HepG2 (cell line): ENCODE data around the gene RAB3A. TPM values are rescaled to one million over a fixed set of nuclear protein-coding genes. Genes with fewer than 3 reads are reported as not detected.

Experiments
- ATAC-seq: fragments of 200-7000 bp; cut with Tn5 transposase; 3 replicates; pipeline ENCODE4 v1.9.1; 2020; ENCODE audit warnings: mild to moderate bottlenecking, moderate library complexity
- BruUV-seq: library from RNA; stranded (reverse); fragments of 400-500 nt; replicated peaks from 2 replicates; lab custom pipeline; 2021; lab: Mats Ljungman, UMichigan
- CTCF ChIA-PET: fragments of 300-600 bp; formaldehyde crosslinking; extraction: SDS; loops from one replicate; lab custom pipeline; 2021; ENCODE audit warnings: low total read pairs, inconsistent platforms, low intra/inter-chr PET ratio; lab: Yijun Ruan, JAX
- POLR2A ChIA-PET: fragments of 350-600 bp; sonication (Branson Sonifier 250); formaldehyde crosslinking; loops from one replicate; lab custom pipeline; 2020; ENCODE audit warnings: antibody characterized with exemption, inconsistent platforms; lab: Yijun Ruan, JAX
- DNase-seq: peaks from one replicate; pipeline ENCODE4 v3.0.0-alpha.2; 2015; ENCODE audit warnings: low spot score
- FAIRE-seq: peaks from 3 replicates; lab custom pipeline; 2011; peaks lifted over from hg19 to GRCh38; lab: Jason Lieb, UNC
- H2AFZ ChIP-seq: one replicate; pipeline ENCODE4 v1.6.1; 2011; ENCODE audit warnings: low read length, inconsistent platforms
- H3K27ac ChIP-seq: fragments of 300-600 bp; 3 replicates; pipeline ENCODE4 v1.8.0; 2011; ENCODE audit warnings: mixed run types, mild to moderate bottlenecking, mixed read lengths, low read length, inconsistent platforms; ENCODE audit not compliant: insufficient read depth; ENCODE audit errors: extremely low read length
- H3K27me3 ChIP-seq, 2 experiments: fragments of 200-600 bp in 1 of 2; 2 replicates in 1 of 2; 3 replicates in 1 of 2; pipeline versions ENCODE4 v1.6.0 to v1.8.0; 2011; ENCODE audit warnings: low read length in 2 of 2, mild to moderate bottlenecking in 2 of 2, moderate library complexity in 2 of 2, inconsistent platforms in 1 of 2; ENCODE audit not compliant: insufficient read depth in 2 of 2, control insufficient read depth in 1 of 2
- H3K36me3 ChIP-seq, 2 experiments: fragments of 200-600 bp in 1 of 2; replicated peaks in 1 of 2; 2 replicates in 1 of 2; 3 replicates in 1 of 2; pipeline versions ENCODE4 v1.5.1 to v1.8.0; 2011; ENCODE audit warnings: low read length in 2 of 2, inconsistent platforms in 1 of 2; ENCODE audit not compliant: insufficient read depth in 2 of 2, control insufficient read depth in 1 of 2
- H3K4me1 ChIP-seq: 2 replicates; pipeline ENCODE4 v1.5.1; 2012; ENCODE audit warnings: low read length, inconsistent platforms; ENCODE audit not compliant: insufficient read depth
- H3K4me2 ChIP-seq: 2 replicates; pipeline ENCODE4 v1.6.0; 2011; ENCODE audit warnings: low read depth, low read length, inconsistent platforms
- H3K4me3 ChIP-seq, 3 experiments: fragments of 200-600 bp in 1 of 3; sonication (generic), shearing (Covaris generic) in 1 of 3; replicated peaks in 1 of 3; 2 replicates each; pipeline ENCODE4 v1.5.1; 2011 to 2016; ENCODE audit warnings: low read length in 3 of 3, inconsistent platforms in 2 of 3, low read depth in 2 of 3, mild to moderate bottlenecking in 2 of 3, control low read depth in 1 of 3, mixed read lengths in 1 of 3; ENCODE audit not compliant: insufficient read depth in 1 of 3
- H3K79me2 ChIP-seq: one replicate; pipeline ENCODE4 v1.6.1; 2011; ENCODE audit warnings: low read length, inconsistent platforms; ENCODE audit not compliant: insufficient read depth
- H3K9ac ChIP-seq: 2 replicates; pipeline ENCODE4 v1.6.0; 2011; ENCODE audit warnings: mild to moderate bottlenecking, low read depth, low read length, inconsistent platforms; ENCODE audit not compliant: insufficient read depth
- H3K9me3 ChIP-seq: 2 replicates; pipeline ENCODE4 v1.5.1; 2012; ENCODE audit warnings: mild to moderate bottlenecking, low read length
- H4K20me1 ChIP-seq: 2 replicates; pipeline ENCODE4 v1.6.0; 2011; ENCODE audit warnings: inconsistent platforms, mild to moderate bottlenecking, low read length, moderate library complexity; ENCODE audit not compliant: insufficient read depth
- CBFB ChIP-seq: sonication (generic); formaldehyde crosslinking; IDR thresholded peaks from 2 replicates; pipeline ENCODE4 v1.4.0; 2020; ENCODE audit warnings: missing genetic modification reagents
- DMAP1 ChIP-seq: IDR thresholded peaks from 2 replicates; pipeline ENCODE4 v1.6.1; 2016
- HMG20A ChIP-seq: IDR thresholded peaks from 2 replicates; pipeline ENCODE4 v1.6.1; 2016; ENCODE audit warnings: borderline replicate concordance
- HNF4A ChIP-seq: sonication (generic); formaldehyde crosslinking; IDR thresholded peaks from 2 replicates; pipeline ENCODE4 v1.4.0; 2020; ENCODE audit warnings: missing genetic modification reagents
- MTF1 ChIP-seq: sonication (generic); formaldehyde crosslinking; IDR thresholded peaks from 2 replicates; pipeline ENCODE4 v1.5.0; 2020; ENCODE audit warnings: missing genetic modification reagents
- RFXAP ChIP-seq: sonication (generic); formaldehyde crosslinking; IDR thresholded peaks from 2 replicates; pipeline ENCODE4 v1.4.0; 2020; ENCODE audit warnings: missing genetic modification reagents, borderline replicate concordance
- ZC3H13 ChIP-seq: sonication (generic); formaldehyde crosslinking; IDR thresholded peaks from 2 replicates; pipeline ENCODE4 v1.8.1; 2023; ENCODE audit warnings: mild to moderate bottlenecking, missing genetic modification reagents, moderate library complexity
- ZEB1 ChIP-seq: IDR thresholded peaks from 2 replicates; pipeline ENCODE4 v1.6.1; 2012; ENCODE audit warnings: mild to moderate bottlenecking, low read depth, inconsistent platforms; ENCODE audit not compliant: insufficient replicate concordance
- ZFP90 ChIP-seq: sonication (generic); formaldehyde crosslinking; IDR thresholded peaks from 2 replicates; pipeline ENCODE4 v1.8.0; 2022; ENCODE audit warnings: missing genetic modification reagents, mild to moderate bottlenecking, inconsistent platforms, borderline replicate concordance
- ZMAT3 ChIP-seq: sonication (generic); formaldehyde crosslinking; conservative IDR thresholded peaks from 2 replicates; pipeline ENCODE4 v1.7.0; 2021; ENCODE audit warnings: missing genetic modification reagents
- ZNF343 ChIP-seq: sonication (generic); formaldehyde crosslinking; IDR thresholded peaks from 2 replicates; pipeline ENCODE4 v1.4.0; 2020; ENCODE audit warnings: mild to moderate bottlenecking, missing genetic modification reagents
- ZNF772 ChIP-seq: sonication (generic); formaldehyde crosslinking; IDR thresholded peaks from 2 replicates; pipeline ENCODE4 v1.5.0; 2020; ENCODE audit warnings: mild to moderate bottlenecking, missing genetic modification reagents
- ZSCAN22 ChIP-seq: sonication (generic); formaldehyde crosslinking; IDR thresholded peaks from 2 replicates; pipeline ENCODE4 v1.4.0; 2020; ENCODE audit warnings: mild to moderate bottlenecking, missing genetic modification reagents
- ZSCAN9 ChIP-seq: IDR thresholded peaks from 2 replicates; pipeline ENCODE4 v1.6.1; 2016; ENCODE audit warnings: borderline replicate concordance
- WGBS: methylation state at CpG from one replicate; pipeline ENCODE4 v1.1.6; 2017; ENCODE audit warnings: low lambda C conversion rate; 5-methylcytosine and 5-hydroxymethylcytosine counted together
- in situ Hi-C: cut with HindIII; loops from 2 replicates; pipeline ENCODE4 v1.10.0; 2017; ENCODE audit warnings: low pct_unique_long_range_greater_than_20kb; ENCODE audit not compliant: extremely low pct_ligation_motif_present
- intact Hi-C: fragments of 100-400 bp; cut with micrococcal nuclease; formaldehyde crosslinking; loops from one replicate; pipeline ENCODE4 v1.10.0; 2022; ENCODE audit not compliant: unreplicated experiment
- polyA plus RNA-seq, 8 experiments: library from polyadenylated mRNA; depleted of rRNA in 3 of 8; stranded (reverse) in 7 of 8; unstranded in 1 of 8; fragments of >200 nt; fragmentation: Illumina TruSeq in 4 of 8; extraction: Trizol in 4 of 8; gene quantifications; 2 replicates each; pipeline versions ENCODE4 v1.2.1 to v1.2.3, GENCODE V29; 2011 to 2016; ENCODE audit warnings: low read depth in 4 of 8, missing spikeins in 1 of 8, mixed read lengths in 1 of 8; ENCODE audit not compliant: insufficient read depth in 1 of 8
- total RNA-seq, 5 experiments: library from RNA; depleted of rRNA; stranded (reverse); fragments of >200 nt; fragmentation: Illumina TruSeq; extraction: Trizol; gene quantifications; 2 replicates each; pipeline ENCODE4 v1.2.3, GENCODE V29; 2016; ENCODE audit warnings: low read depth in 1 of 5
- TF ChIP-seq, protein P1 (sequence below), 2 experiments: sonication (generic) in 1 of 2; formaldehyde crosslinking in 1 of 2; IDR thresholded peaks; 2 replicates each; pipeline versions ENCODE4 v1.4.0 to v1.6.1; 2018 to 2020; ENCODE audit warnings: missing genetic modification reagents in 2 of 2, borderline replicate concordance in 1 of 2, low read depth in 1 of 2, mild to moderate bottlenecking in 1 of 2, missing biosample characterization in 1 of 2
- TF ChIP-seq, protein P2 (sequence below): sonication (generic); formaldehyde crosslinking; IDR thresholded peaks from 2 replicates; pipeline ENCODE4 v1.4.0; 2020; ENCODE audit warnings: missing genetic modification reagents, mild to moderate bottlenecking, borderline replicate concordance

RAB3A gene
- total and polyA plus RNA-seq, 2 of the 13 experiments (the other 11 are each of a cell fraction or from before 2014, with no cell fraction given) = 0.58 to 0.98 TPM

DNA sequence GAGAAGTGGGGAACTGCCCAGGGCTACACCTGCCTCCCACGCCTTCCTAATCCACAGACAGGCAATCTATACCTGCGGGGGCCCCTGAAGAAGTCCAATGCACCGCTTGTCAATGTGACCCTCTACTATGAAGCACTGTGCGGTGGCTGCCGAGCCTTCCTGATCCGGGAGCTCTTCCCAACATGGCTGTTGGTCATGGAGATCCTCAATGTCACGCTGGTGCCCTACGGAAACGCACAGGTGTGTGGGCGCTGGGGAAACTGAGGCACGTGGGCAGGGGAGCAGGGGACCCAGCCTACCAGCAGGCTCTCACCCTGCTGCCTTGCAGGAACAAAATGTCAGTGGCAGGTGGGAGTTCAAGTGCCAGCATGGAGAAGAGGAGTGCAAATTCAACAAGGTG lies 28.9 kb downstream of the RAB3A start (continued):
- TF ChIP-seq, protein P1, sequence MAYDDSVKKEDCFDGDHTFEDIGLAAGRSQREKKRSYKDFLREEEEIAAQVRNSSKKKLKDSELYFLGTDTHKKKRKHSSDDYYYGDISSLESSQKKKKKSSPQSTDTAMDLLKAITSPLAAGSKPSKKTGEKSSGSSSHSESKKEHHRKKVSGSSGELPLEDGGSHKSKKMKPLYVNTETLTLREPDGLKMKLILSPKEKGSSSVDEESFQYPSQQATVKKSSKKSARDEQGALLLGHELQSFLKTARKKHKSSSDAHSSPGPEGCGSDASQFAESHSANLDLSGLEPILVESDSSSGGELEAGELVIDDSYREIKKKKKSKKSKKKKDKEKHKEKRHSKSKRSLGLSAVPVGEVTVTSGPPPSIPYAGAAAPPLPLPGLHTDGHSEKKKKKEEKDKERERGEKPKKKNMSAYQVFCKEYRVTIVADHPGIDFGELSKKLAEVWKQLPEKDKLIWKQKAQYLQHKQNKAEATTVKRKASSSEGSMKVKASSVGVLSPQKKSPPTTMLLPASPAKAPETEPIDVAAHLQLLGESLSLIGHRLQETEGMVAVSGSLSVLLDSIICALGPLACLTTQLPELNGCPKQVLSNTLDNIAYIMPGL (CRISPR knock-in tag; IDR thresholded peaks at IDR 0.05; ENCODE audit: borderline replicate concordance in 1 of 2, low read depth in 1 of 2) = no peak
- TF ChIP-seq MTF1 (CRISPR knock-in tag) (no peak), ZSCAN22 (CRISPR knock-in tag) (no peak), ZNF772 (no peak)
- TF ChIP-seq, all 625 proteins: peak for 0

DNA sequence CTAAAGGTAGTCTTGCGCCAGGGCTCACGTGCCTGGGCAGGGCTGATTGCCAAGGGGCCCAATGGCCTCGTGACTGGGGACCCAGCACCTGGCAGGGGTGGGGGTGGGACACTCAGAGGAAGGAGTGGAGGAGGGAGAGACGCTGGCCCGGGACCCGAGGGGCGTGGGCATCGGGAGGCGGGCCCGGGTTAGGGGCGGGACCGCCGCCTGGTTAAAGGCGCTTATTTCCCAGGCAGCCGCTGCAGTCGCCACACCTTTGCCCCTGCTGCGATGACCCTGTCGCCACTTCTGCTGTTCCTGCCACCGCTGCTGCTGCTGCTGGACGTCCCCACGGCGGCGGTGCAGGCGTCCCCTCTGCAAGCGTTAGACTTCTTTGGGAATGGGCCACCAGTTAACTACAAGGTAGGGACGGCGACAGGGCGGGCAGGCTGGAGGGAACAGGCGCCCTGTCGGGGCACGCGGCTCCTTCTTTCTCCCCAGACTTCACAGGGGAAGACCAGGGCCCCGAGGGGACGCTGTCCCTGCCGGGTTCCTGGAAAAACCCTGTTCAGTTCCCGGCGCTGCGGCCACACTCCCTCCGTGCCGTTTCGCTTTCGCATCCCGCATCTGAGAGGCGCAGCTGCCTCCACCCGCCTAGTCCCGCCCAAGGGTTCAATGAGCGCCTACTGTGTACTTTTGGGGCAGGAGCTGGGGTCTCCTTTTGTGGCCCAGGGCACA lies 30.1 kb downstream of the RAB3A start, which contains the start of gene IFI30:
Gene IFI30, plus strand, starts transcription at position 242 of the 717 bp plus-strand sequence. Its CDS starts 29 bp downstream, at position 271.
- peak within 1 kb of the TSS; percentile 62 for H3K27ac ChIP-seq
- WGBS = 4% methylated on average over 11 of the region's 47 CpGs
- ATAC-seq (peak; percentile 85), FAIRE-seq (peak; percentile 64), DNase-seq (peak; percentile 68)
- intact Hi-C loops (no loop called here), in situ Hi-C loops (loop anchor here (10.0 kb wide), 1 partner anchor 169 kb away; the partner anchor contains the start of gene ARRDC2)
- peaks cover 4 to 18% of the 10 kb centered on the region in 2 experiments; a peak in 4 of 5 replicates for H3K36me3 ChIP-seq
- peak within 1 kb of the TSS; percentile 44 for H3K9ac ChIP-seq
- H2AFZ ChIP-seq = no peak within 1 kb of the TSS
- no peaks in the 10 kb centered on the region for H3K9me3 ChIP-seq
- peaks cover 14% of the 10 kb centered on the region for H3K4me1 ChIP-seq
- CTCF ChIA-PET = no interaction called here
- H3K79me2 ChIP-seq = no peaks in the 10 kb centered on the region
- TSS peak; percentile 44 for BruUV-seq
- H4K20me1 ChIP-seq = no peaks in the 10 kb centered on the region
- peak within 1 kb of the TSS; percentile 77 for H3K4me2 ChIP-seq
- peak within 1 kb of the TSS; percentile 59 to 80 (median 69) for H3K4me3 ChIP-seq
- no peaks in the 10 kb centered on the region for H3K27me3 ChIP-seq
- POLR2A ChIA-PET = interaction anchor here (0.9 to 1.8 kb wide), 5 partner anchors 18 to 64 kb away, joined by 3 to 15 read pairs (median 6); partner anchors contain the start of gene MPV17L2
- TF ChIP-seq, protein P2, sequence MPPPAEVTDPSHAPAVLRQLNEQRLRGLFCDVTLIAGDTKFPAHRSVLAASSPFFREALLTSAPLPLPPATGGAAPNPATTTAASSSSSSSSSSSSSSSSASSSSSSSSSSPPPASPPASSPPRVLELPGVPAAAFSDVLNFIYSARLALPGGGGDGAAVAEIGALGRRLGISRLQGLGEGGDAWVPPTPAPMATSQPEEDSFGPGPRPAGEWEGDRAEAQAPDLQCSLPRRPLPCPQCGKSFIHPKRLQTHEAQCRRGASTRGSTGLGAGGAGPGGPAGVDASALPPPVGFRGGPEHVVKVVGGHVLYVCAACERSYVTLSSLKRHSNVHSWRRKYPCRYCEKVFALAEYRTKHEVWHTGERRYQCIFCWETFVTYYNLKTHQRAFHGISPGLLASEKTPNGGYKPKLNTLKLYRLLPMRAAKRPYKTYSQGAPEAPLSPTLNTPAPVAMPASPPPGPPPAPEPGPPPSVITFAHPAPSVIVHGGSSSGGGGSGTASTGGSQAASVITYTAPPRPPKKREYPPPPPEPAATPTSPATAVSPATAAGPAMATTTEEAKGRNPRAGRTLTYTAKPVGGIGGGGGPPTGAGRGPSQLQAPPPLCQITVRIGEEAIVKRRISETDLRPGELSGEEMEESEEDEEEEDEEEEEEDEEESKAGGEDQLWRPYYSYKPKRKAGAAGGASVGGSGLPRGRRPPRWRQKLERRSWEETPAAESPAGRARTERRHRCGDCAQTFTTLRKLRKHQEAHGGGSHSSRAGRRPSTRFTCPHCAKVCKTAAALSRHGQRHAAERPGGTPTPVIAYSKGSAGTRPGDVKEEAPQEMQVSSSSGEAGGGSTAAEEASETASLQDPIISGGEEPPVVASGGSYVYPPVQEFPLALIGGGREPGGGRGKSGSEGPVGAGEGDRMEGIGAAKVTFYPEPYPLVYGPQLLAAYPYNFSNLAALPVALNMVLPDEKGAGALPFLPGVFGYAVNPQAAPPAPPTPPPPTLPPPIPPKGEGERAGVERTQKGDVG = peak; percentile 23; the same call in 1 of the 2 replicates
- TF ChIP-seq CBFB (CRISPR knock-in tag) (peak; percentile 52), DMAP1 (CRISPR knock-in tag) (peak; percentile 46), ZFP90 (CRISPR knock-in tag) (peak; percentile 93; the same call in 1 of the 2 replicates), HNF4A (CRISPR knock-in tag) (0 out of 2 replicates have a peak, but pooled peaks have one; percentile 11), RFXAP (CRISPR knock-in tag) (peak; percentile 71; the same call in 1 of the 2 replicates), HMG20A (no peak), ZC3H13 (CRISPR knock-in tag) (no peak), ZSCAN9 (0 out of 2 replicates have a peak, but pooled peaks have one; percentile 23), ZMAT3 (no peak), ZNF343 (0 out of 2 replicates have a peak, but pooled peaks have one; percentile 61), ZEB1 (peak; percentile 34)
